GM21423 (cell line): Measurements from ENCODE around the gene PHTF1.
"Not testable (repeated sequence)": the region's sequence is repeated elsewhere in the genome, so short reads cannot be mapped to it uniquely, and the experiment has no call there.

Experiments
- ATAC-seq: cut with Tn5 transposase; IDR thresholded peaks from one replicate; pipeline ENCODE4 v1.9.1; 2021; ENCODE audit warnings: mild to moderate bottlenecking, moderate library complexity; ENCODE audit not compliant: unreplicated experiment

The PHTF1 gene

DNA sequence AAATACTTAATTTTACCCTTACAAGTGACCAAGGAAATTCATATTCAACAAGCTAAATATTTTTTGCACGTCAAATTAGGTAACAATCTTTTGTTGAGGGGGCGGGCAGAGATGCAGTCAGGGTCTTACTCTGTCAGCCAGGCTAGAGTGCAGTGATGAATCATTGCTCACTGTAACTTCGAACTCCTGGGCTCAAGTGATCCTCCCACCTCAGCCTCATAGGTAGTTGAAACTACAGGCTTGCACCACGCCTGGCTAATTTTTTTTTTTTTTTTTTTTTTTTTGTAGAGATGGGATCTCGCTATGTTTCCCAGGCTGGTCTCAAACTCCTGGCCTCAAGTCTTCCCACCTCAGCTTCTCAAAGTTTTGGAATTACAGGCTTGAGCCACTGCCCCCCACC is 26.5 kb downstream of the PHTF1 start:
- ATAC-seq, result no peak

DNA sequence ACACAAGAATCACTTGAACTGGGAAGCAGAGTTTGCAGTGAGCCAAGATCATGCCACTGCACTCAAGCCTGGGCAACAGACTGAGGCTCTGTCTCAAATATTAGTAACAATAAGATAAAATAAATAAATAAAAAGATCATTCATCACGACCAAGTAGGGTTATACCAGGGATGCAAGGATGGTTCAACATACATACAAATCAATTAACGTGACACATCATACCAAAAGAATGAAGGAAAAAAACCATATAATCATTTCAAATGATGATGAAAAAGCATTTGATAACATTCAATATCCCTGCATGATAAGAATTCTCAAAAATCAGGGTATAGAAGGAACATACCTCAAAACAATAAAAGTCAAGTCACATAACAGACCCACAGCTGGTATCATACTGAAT is 38.3 kb downstream of the PHTF1 start:
- no peak for ATAC-seq

DNA sequence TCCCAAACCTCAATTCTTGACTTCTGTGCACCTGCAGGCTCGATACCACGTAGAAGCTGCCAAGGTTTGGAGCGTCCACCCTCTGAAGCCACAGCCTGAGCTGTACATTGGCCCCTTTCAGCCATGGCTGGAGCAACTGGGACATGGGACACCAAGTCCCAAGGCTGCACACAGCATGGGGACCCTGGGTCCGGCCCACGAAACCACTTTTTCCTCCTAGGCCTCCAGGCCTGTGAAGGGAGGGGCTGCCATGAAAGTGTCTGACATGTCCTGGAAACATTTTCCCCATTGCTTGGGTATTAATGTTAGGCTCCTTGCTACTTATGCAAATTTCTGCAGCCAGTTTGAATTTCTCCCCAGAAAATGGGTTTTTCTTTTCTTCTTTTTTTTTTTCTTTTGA is 40.7 kb downstream of the PHTF1 start:
- ATAC-seq, result not testable (repeated sequence)

DNA sequence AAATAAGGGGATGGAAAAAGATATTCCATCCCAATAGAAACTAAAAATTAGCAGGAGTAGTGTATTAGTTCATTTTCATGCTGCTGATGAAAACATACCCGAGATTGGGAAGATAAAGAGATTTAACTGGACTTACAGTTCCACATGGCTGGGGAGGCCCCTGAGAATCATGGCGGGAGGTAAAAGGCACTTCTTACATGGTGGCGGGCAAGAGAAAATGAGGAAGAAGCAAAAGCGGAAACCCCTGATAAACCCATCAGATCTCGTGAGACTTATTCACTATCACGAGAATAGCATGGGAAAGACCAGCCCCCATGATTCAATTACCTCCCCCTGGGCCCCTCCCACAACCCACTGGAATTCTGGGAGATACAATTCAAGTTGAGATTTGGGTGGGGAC is 41.8 kb downstream of the PHTF1 start:
- ATAC-seq, result not testable (repeated sequence)

DNA sequence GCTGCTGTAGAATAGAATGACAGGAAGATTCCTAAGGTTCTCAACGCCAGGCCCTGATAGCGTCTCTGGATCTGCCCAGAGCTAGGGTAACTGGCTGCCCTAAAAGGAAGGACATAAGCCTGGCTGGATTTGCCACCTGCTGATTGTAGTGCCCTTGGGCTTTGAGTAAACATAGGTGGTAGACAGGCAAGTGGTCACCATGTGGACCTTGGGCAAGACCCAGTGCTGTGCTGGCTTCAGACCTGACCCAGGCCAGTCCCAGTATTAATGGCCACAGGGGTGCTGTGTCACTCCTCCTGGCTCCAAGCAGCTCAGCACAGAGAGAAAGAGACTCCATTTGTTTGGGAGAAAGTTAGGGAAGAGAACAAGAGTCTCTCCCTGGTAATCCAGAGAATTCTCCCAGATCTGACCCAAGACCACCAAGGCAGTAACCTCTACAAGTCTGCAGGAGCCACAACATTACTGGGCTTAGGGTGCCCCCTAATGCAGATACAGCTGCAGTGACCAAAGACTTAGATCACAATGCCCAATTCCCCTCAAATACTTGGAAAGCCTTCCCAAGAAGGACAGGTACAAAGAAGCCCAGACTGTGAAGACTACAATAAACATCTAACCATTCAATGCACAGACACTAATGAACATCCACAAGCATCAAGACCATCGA is 44.5 kb downstream of the PHTF1 start:
- no peak for ATAC-seq

DNA sequence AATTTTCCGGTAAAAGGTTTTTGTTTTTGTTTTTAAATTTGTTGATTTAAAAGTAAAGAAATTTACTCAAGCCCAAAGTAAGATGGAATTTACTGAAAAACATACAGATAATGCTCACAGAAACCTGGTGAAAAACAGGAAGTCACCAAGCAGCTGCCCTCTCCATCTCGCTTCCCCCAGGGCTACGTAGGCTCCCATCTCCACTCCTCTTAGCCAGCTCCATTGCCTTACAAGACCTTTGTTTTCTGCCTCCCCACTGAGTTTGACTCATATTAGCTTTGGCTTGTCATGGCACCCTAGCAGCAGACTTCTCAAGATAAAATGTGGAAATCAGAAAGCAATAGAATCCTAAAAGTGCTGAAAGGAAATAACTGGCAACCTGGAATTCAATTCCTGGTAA is 57.9 kb downstream of the PHTF1 start:
- ATAC-seq, result no peak

DNA sequence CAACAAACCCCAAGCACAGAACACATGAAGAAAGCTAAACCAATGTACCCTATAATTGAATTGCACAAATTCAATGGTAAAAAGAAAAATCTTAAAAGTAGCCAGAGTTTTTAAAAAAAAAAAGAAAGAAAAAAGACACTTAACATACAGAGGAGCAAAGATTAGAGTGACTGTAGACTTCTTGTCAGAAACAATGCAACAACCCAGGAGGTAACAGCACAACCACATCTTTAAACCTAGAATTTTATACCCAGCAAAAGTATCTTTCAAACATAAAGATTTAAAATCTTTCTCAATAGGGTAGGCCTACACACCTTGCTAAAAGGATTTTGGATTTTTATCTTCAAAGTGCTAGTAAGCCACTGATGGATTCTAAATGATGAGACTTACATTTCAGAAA is 64.4 kb downstream of the PHTF1 start:
- ATAC-seq, result no peak

DNA sequence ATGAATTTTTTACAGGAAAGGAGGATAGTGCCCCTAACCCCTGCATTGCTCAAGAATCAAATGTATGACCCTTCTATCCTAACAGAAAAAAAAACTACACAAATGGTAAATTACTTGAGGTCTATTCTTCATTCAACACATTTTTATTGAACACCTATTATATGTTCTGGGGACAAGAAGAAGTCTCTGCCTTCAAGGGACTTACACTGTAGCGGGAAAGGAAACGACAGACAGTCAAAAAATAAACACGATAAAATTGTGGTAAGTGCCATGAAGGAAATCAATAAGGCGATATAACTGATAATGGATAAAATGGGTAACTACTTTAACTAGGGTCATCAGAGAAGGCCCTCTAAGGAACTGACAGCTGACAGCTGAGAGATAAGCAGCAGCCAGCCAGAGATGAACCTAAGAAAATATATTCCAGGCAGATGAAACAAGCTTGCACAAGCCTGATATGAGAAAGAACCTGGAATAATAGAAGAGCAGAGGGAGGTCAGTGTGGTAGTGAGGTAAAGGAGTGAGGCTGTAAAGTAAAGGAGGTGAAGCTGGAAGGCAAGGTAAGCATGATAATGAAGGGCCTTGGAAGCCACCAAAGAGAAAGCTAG is 66.4 kb downstream of the PHTF1 start:
- ATAC-seq, result no peak

DNA sequence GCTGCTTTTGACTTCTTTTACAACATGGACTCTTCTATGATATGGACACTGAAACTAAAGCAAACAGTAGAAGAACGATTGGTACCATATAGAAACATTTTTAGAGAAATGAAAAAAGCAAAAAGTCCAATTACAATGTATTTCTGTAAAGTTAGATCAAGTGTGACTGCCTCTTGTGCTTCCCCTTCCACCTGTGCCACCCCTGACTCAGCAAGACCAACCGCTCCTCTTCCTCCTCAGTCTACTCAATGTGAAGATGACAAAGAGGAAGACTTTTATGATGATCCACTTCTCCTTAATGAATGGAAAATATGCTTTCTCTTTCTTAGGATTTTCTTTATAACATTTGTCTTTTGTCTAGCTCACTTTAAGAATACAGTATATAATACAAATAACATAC is 66.9 kb downstream of the PHTF1 start:
- no peak for ATAC-seq

DNA sequence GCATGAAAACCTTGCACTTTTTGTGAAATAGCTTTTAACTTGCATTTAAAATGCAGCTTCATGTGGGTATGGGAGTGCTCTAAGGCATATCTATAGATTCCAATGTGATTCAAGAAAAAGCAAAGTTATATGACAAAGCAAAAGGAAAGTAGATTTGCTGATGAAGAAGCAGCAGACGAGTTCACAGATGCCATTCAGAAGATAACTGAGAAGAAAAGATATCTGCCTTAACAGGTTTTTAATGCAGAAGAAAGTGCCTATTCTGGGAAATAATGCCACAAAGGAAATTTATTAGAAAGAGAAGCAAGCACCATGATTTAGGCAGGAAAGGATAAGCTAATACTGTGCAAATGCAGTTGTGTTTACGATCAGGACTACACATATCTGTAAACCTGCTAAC is 68.1 kb downstream of the PHTF1 start:
- no peak for ATAC-seq

DNA sequence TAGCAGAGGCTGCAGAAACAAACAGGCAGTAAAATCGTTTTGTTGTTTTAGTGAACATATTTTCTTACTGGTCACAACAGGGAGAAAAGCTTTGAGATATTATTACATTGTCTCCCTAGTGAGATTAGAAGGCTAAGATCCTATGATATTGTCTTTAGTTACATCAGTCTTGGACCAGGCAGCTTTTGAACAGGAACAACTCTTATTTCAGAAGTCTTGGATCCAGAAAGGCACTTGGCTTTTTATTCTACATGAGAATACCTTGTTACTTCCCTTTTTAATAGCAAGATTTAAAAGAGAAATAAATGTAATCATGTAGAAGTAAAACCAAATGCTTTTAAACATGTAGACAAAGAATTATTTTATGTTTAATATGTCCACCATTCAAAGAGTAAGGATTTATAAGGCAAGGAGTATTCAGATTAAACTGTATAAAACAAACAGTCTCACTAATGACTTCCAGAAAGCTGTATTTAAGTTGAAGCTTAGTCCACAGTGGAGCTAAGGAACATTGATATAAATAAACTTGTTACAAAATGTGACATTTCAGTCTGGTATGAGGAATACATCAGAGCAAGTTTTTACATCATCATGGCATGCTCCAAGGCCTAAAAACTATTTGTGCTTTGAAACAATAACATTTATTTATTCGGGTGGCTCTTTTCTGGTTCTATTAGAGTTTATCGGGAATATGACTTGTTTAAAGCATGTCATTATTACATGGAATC is 72.2 kb downstream of the PHTF1 start:
- no peak for ATAC-seq

DNA sequence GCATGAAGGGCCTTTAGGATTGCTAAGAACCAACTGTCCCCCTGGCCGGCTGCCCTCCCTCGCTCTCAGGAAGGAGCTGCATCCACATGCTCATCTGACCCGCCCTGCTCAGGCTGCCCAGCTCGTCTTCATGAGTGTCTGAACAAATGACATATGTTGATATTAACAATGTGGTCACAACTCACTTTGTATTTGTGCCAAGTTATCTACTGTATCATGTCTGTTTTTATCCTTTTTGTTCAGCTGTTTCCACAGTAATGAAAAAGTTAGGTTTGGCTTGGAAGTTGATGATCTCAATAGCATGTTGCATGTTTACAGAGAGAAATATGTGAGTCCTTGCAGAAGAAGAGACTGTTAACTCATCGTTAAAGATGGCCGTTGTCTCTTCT is 75.1 kb downstream of the PHTF1 start:
- no peak for ATAC-seq

DNA sequence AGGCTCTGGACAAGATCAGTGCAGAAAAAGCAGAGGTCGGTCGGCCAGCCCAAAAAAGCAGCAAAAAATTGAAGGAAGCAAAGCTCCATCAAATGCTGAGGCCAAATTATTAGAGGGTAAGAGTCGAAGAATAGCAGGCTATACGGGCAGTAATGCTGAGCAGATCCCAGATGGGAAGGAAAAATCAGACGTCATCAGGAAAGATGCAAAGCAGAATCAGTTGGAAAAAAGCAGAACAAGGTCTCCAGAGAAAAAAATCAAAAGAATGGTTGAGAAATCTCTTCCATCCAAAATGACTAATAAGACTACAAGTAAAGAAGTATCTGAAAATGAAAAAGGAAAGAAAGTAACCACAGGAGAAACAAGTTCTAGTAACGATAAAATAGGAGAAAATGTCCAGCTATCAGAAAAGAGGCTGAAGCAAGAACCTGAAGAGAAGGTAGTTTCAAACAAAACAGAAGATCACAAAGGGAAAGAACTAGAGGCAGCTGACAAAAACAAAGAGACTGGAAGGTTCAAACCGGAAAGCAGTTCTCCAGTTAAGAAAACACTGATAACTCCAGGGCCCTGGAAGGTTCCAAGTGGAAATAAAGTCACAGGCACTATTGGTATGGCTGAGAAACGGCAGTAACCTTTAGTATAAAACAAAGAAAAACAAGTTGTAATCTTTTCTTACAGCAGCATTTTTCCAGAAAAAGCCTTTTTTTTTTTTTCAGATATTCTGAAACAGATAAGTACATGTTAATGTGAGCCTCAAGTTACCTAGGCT is 75.7 kb downstream of the PHTF1 start:
- ATAC-seq, result no peak

DNA sequence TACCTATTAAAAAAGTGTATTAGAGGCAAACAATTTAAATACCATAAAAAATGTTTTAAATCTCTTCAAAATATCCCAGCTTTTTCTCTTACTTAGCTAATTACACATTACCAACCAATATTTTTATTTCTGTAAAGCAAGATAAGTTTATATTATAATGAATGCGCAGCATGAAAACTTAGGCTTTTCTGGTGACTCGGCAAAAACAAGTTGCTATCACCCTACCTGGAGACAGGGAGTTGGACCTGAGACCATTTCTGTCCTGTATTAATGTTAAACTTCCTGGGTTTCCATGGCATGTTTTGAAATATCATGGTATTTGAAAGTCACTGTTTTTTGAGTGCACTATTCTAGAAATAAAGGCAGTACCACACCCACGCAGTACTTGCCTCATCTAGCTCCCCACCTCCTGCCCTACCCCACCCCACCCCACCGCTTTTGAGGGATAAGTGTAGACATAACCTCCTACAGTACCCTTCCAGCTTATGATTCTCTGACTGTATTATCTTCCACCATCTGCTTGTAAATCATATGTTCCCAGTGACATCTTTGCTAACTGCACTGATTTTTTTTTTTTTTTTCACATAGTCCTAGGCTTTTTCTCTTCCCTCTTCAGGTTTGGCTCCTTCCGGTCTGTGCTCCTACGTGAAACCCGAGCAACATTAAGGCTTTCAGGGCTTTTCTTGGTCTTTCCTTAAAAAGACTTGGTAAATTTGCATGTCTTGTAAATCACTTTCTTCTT is 77.5 kb downstream of the PHTF1 start:
- ATAC-seq, result no peak

DNA sequence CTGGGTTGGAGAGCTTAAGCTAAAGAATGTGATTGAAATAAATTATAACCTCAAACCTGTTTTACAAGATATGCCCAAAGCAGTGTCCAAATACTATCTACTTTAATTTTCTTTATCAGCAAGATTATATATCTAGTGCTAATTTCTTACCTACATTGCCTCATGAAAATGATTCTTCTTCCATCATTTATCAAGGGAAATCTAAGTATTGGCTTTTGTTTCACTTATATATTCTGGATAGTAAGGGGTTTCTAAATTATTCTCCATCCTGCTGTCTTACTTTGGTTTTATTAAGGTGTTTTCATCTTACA is 81.2 kb downstream of the PHTF1 start:
- ATAC-seq, result no peak

DNA sequence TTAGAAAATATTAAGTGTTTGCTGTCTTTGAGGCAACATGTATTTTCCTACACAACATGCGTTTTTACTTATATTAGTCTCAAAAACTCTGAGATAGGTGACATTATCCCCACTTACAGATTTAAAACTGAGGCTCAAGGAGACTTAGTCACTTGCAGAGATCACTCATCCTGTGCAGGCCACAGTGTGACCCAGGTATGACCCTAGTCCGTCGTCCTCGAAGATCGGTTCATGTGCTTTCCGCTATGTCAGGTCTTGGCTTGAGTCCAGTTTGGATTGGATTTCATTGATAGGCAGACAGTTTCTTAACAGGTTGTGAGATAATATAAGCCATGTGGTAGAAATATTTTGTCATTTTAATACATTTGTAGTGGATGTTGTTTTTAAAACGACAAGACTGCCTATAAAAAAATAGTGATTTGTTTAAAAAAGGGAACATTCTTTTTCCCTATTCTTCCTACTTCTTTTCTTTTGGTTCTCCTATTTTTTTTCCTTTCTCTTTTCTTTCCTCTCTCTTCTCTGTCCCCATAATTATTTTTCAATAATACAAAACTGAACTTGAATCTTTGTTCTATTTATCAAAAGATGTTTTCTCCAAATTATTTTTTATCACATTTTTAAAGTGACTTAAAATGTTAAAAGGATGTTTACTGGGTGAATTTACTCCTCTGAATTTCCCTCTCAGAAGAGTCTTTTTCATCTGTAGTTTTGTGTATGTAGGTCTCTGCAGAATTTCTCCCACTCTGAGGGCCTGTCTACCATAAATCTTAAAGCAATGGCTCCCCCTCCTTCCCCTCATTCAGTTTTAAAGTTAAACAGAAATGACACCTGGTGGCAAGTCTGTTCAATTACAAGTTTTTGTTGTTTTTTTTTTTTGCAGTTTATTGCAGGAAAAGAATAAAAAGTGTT is 81.8 kb downstream of the PHTF1 start:
- ATAC-seq, result peak; percentile 51

DNA sequence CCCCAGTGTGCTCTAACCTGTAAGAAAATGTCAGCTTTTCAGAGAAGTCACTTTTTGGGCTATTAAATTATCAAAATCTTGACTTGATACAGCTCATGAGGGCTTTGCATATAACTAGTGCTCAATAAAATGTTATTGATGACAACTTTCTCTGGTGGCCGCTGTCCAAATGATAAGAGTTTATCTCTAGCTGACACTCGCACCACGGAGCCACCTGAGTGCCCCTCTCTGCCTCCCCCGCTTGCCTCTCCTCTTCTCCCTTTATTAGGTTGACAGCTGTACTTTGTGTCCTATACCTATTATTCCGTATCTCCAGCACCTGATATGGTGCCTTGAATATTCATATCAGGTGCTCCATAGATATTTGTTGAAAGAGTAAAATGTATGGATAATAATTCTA is 82.8 kb downstream of the PHTF1 start:
- no peak for ATAC-seq

DNA sequence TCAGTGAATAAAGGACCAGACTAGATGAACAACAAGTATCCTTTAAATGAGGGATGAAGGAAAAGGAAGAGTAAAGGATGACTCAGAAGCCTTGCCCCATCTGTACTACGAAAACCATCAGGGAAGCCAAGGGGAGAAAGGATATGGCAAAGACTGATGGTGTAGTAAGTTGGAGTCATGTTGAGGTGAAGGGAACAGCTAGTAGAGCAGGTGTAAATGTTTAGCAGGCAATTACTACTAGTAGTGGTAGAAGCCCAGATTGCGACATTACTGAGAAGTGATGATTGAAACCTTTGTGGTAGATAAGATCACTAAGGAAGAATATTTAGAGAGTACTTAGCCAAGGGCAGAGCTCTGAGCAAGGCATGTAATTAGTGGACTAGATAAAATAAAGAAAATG is 84.0 kb downstream of the PHTF1 start:
- no peak for ATAC-seq

DNA sequence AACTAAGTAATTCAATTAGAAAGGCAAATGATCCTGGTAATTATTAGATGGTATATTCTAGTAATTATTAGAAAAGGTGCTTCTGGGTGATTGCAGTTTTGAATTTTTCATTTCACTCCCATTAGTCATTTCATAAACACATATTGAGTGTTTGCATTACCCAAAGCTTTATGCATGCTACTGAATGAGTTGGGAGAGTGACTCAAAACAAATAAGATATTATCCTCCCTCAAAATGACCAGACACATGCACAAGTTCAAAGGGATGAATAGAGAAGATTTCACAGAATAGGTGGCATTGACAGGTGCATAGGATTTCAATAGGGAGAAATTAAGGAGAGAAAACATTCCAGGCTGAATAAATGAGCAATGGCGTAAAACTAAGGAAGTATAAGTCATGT is 84.7 kb downstream of the PHTF1 start:
- ATAC-seq, result no peak

DNA sequence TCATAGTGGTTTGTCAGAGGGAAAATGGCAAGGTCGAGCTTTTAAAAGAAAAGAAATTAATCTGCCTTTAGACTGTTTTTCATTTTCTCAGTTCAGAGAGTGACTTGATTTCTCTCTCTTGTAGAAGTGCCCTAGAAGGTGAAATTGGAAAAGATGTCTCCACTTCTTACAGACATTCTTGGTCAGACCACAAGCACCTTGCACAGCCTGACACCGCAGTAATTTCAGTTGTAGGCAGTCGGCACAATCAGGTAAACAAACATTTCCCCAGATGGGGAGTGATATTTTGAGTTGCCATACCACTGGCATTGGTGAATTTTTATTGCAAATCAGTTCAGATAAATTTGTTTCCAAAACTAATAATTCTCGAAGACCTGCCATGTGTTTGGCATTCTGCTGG is 86.8 kb downstream of the PHTF1 start:
- ATAC-seq, result no peak
